ENCODE data around the gene BLVRA.
"Not testable (repeated sequence)": the region's sequence is repeated elsewhere in the genome, so short reads cannot be mapped to it uniquely, and the experiment has no call there.

Gene BLVRA

GRCh38 chr7:43726466-43726865, 32.0 kb upstream of the BLVRA start:
- TF ChIP-seq, protein P1, sequence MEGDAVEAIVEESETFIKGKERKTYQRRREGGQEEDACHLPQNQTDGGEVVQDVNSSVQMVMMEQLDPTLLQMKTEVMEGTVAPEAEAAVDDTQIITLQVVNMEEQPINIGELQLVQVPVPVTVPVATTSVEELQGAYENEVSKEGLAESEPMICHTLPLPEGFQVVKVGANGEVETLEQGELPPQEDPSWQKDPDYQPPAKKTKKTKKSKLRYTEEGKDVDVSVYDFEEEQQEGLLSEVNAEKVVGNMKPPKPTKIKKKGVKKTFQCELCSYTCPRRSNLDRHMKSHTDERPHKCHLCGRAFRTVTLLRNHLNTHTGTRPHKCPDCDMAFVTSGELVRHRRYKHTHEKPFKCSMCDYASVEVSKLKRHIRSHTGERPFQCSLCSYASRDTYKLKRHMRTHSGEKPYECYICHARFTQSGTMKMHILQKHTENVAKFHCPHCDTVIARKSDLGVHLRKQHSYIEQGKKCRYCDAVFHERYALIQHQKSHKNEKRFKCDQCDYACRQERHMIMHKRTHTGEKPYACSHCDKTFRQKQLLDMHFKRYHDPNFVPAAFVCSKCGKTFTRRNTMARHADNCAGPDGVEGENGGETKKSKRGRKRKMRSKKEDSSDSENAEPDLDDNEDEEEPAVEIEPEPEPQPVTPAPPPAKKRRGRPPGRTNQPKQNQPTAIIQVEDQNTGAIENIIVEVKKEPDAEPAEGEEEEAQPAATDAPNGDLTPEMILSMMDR (IDR thresholded peaks at IDR 0.05): no peak
- no peak for DNase-seq (ENCODE audit: low spot score)
- Histone ChIP-seq H3K4me3 (no peak overlapping the region), H3K27ac (no peak overlapping the region)

DNA sequence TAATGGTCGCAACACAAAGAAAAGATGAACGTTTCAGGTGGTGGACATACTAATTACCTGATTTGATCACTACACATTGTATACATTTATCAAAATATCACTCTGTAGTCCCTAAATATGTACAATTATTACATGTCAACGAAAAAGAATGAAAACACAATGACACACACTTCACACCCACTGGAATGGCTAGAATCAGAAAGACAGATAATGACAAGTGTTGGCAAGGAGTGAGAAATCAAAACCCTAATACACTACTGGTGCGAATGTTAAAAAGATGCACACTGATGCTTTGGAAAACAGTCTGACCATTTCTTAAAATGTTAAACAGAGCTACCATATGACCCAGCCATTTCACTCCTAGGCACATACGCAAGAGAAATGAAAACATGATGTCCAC, 31.5 kb upstream of the BLVRA start:
- DNase-seq (ENCODE audit: low spot score): no peak
- H3K27ac ChIP-seq: no peak overlapping the region
- TF ChIP-seq, protein P1 (IDR thresholded peaks at IDR 0.05): no peak
- H3K4me3 ChIP-seq: no peak overlapping the region

DNA sequence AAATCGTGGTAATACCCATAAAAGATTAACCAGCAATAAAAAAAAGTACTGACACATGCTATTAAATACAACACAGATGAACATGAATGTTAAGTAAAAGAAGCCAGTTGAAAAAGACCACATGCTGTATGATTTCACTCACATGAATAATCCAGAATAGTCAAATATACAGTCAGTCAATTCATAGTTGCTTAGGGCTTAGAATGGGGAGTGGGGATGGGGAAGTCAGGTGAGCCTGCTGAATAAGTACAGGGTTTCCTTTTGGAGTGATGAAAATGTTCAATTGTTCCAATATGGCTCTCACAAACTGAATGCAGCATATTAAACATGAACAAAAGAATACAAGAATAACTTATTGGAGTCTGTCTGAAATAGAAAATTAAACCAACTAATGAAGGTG, 31.0 kb upstream of the BLVRA start:
- H3K4me3 ChIP-seq: no peak overlapping the region
- TF ChIP-seq, protein P1 (IDR thresholded peaks at IDR 0.05): no peak
- no peak for DNase-seq (ENCODE audit: low spot score)
- H3K27ac ChIP-seq: no peak overlapping the region

- peak; percentile 88 for DNase-seq (ENCODE audit: low spot score)
- peak within 1 kb of the TSS; percentile 86 for H3K4me3 ChIP-seq
- TF ChIP-seq, protein P1 (IDR thresholded peaks at IDR 0.05): no peak
- peak within 1 kb of the TSS; percentile 67 to 88 for H3K27ac ChIP-seq
Observed at GRCh38 chr7:43729214-43729923, 29.1 kb upstream of the BLVRA start, which contains the start of gene COA1. Gene COA1 (minus strand): TSS chr7:43729523. CDS start chr7:43648614, 80,909 bp downstream.

DNA sequence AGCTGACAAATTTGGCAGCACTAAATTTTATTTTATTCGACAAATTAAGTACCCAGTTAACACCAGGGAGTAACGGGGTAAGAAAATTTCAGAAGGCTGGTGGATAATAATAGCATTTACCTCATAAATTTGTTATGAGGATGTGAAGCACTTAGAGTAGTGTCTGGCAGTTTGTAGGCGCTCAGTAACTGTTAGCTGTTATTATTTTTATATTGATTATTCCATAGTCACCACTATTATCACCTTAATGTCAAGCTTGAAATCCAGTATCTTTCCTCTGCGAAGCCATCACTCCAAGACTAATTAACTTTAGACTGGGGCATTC, 28.6 kb upstream of the BLVRA start:
- Histone ChIP-seq H3K4me3 (peak overlapping the region; percentile 86), H3K27ac (peak overlapping the region; percentile 67 to 88)
- TF ChIP-seq, protein P1 (IDR thresholded peaks at IDR 0.05): no peak
- DNase-seq (ENCODE audit: low spot score): no peak

DNA sequence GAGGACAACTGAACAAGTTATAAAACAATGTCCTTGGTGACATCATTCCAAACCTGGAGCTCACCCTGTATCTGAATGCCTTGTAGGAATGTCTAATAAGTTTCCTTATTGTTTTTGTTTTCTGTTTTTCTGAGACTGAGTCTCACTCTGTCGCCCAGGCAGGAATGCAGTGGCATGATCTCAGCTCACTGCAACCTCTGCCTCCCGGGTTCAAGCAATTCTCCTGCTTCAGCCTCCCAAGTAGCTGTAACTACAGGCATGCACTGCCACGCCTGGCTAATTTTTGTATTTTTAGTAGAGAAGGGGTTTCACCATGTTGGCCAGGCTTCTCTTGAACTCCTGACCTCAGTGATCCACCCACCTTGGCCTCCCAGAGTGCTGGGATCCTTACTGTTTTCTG, 27.0 kb upstream of the BLVRA start:
- not testable (repeated sequence) for H3K27ac ChIP-seq; DNase-seq (ENCODE audit: low spot score)

DNA sequence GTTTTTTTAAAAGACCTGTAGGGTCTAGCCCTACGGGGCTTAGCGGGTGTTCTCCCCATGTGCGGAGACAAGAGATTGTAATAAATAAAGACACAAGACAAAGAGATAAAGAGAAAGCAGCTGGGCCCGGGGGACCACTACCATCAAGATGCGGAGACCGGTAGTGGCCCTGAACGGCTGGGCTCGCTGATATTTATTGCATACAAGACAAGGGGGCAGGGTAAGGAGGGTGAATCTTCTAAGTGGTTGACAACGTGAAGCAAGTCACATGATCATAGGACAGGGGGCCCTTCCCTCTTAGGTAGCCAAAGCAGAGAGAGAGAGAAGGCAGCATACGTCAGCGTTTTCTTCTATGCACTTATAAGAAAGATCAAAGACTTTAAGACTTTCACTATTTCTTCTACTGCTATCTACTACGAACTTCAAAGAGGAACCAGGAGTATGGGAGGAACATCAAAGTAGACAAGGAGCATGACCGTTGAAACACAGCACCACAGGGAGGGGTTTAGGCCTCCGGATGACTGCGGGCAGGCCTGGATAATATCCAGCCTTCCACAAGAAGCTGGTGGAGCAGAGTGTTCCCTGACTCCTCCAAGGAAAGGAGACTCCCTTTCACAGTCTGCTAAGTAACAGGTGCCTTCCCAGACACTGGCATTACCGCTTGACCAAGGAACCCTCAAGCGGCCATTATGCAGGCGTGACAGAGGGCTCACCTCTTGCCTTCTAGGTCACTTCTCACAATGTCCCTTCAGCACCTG, 23.7 kb upstream of the BLVRA start:
- not testable (repeated sequence) for H3K4me3 ChIP-seq; H3K27ac ChIP-seq; DNase-seq (ENCODE audit: low spot score)

More for the DNA sequence above, 27.0 kb upstream of the BLVRA start:
- not testable (repeated sequence) for H3K4me3 ChIP-seq

GRCh38 chr7:43735403-43735801, 23.1 kb upstream of the BLVRA start:
- no peak for DNase-seq (ENCODE audit: low spot score)
- no peak overlapping the region for H3K27ac ChIP-seq
- H3K4me3 ChIP-seq: no peak overlapping the region
- TF ChIP-seq, protein P1 (IDR thresholded peaks at IDR 0.05): no peak

Measured in coronary artery (tissue), 2 donors.